ENCODE data around the gene C9orf43. TPM values are rescaled to one million over a fixed set of nuclear protein-coding genes. Genes with fewer than 3 reads are reported as not detected.

C9orf43 gene
- total and polyA plus RNA-seq, 4 donors = 0.27 to 1.2 (median 0.51) TPM

DNA sequence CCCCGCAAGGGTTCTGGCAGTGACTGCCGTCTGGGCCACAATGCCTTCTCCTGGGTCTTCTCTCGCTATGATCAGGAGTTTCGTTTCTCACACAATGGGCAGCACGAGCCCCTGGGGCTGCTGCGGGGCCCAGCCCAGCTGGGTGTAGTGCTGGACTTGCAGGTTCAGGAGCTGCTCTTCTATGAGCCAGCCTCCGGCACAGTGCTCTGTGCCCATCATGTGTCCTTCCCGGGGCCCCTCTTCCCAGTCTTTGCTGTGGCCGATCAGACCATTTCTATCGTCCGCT lies 40.7 kb upstream of the C9orf43 start:
- WGBS, 2 donors = 85 to 88% methylated on average over 11 of the region's 11 CpGs
- TF ChIP-seq, protein P1, sequence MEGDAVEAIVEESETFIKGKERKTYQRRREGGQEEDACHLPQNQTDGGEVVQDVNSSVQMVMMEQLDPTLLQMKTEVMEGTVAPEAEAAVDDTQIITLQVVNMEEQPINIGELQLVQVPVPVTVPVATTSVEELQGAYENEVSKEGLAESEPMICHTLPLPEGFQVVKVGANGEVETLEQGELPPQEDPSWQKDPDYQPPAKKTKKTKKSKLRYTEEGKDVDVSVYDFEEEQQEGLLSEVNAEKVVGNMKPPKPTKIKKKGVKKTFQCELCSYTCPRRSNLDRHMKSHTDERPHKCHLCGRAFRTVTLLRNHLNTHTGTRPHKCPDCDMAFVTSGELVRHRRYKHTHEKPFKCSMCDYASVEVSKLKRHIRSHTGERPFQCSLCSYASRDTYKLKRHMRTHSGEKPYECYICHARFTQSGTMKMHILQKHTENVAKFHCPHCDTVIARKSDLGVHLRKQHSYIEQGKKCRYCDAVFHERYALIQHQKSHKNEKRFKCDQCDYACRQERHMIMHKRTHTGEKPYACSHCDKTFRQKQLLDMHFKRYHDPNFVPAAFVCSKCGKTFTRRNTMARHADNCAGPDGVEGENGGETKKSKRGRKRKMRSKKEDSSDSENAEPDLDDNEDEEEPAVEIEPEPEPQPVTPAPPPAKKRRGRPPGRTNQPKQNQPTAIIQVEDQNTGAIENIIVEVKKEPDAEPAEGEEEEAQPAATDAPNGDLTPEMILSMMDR (IDR thresholded peaks at IDR 0.05; ENCODE audit: control extremely low read depth, extremely low read depth) = no peak
- peaks cover 5 to 17% (median 8%) of the 10 kb centered on the region in 4 donors for H3K36me3 ChIP-seq (ENCODE audit: control insufficient read depth in 4 of 4, insufficient read depth in 4 of 4, low read length in 4 of 4)
- no peaks in the 10 kb centered on the region for H3K4me1 ChIP-seq (ENCODE audit: control insufficient read depth in 5 of 5, insufficient read depth in 5 of 5, low read length in 5 of 5)
- no peak for ATAC-seq (ENCODE audit: insufficient read depth, low FRiP score)
- H3K4me3 ChIP-seq = no peak overlapping the region
- no peaks in the 10 kb centered on the region for H3K9me3 ChIP-seq (ENCODE audit: control insufficient read depth in 4 of 4, insufficient read depth in 3 of 4, low read length in 3 of 4)
- H3K27me3 ChIP-seq (ENCODE audit: control insufficient read depth in 3 of 3, insufficient read depth in 3 of 3, low read length in 2 of 3) = no peaks in the 10 kb centered on the region
- H3K9ac ChIP-seq (ENCODE audit: insufficient read depth in 1 of 2, low read length in 2 of 2) = no peak overlapping the region
- no peak for DNase-seq
- H3K27ac ChIP-seq (ENCODE audit: low read depth in 1 of 2, low read length in 1 of 2) = no peak overlapping the region

DNA sequence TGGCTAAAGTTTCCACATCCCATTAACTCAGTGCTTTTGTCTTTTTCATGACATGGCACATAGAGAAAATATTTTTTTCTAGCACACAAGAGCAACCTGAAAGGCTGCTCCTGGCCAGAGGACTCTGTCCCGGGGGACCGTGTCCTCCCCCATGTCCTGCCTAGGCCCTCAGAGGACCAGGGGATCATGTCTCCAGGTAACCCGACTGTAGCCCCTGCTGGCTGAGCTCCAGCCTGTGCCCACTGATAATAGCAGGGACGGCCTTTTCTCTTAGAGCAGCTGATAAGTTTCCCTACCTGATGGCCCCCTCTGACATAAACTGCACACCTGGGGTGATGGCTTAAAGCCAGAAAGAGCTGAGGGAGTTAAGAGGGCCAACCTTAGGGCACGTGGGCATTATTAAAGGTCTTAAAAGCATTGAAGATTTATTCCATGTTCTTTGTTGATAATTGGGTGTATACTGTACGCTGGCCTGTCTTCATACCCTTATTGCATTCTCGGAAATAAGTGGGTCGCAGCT lies 39.7 kb upstream of the C9orf43 start:
- Histone ChIP-seq H3K9ac (ENCODE audit: insufficient read depth in 1 of 2, low read length in 2 of 2) (no peak overlapping the region), H3K36me3 (ENCODE audit: control insufficient read depth in 4 of 4, insufficient read depth in 4 of 4, low read length in 4 of 4) (peaks cover 7 to 18% (median 10%) of the 10 kb centered on the region in 4 donors), H3K9me3 (ENCODE audit: control insufficient read depth in 4 of 4, insufficient read depth in 3 of 4, low read length in 3 of 4) (no peaks in the 10 kb centered on the region), H3K27ac (ENCODE audit: low read depth in 1 of 2, low read length in 1 of 2) (no peak overlapping the region), H3K4me3 (no peak overlapping the region), H3K4me1 (ENCODE audit: control insufficient read depth in 5 of 5, insufficient read depth in 5 of 5, low read length in 5 of 5) (peaks cover 0 to 3% (median 0%) of the 10 kb centered on the region in 5 donors), H3K27me3 (ENCODE audit: control insufficient read depth in 3 of 3, insufficient read depth in 3 of 3, low read length in 2 of 3) (no peaks in the 10 kb centered on the region)
- TF ChIP-seq, protein P1 (IDR thresholded peaks at IDR 0.05; ENCODE audit: control extremely low read depth, extremely low read depth) = no peak
- DNase-seq (no peak), ATAC-seq (ENCODE audit: insufficient read depth, low FRiP score) (no peak)
- WGBS, 2 donors = 85 to 91% methylated on average over 8 of the region's 8 CpGs

DNA sequence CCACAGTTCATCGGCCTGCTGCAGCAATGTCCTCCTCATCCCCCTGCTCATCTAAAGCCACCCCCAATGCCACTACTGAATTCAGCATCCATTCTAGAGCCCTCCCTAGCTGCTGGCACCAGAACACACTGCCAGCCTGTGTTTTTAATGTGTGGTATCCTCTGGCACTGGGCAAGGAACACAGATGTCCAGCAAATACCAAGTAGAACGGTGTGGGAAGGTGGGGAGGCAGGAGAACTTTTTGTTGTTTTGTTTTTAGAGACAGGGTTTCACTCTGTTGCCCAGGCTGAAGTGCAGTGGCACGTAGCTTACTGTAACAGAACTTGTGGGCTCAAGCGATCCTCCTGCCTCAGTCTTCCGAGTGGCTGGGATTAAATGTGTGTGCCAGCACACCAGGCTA lies 38.5 kb upstream of the C9orf43 start:
- H3K36me3 ChIP-seq (ENCODE audit: control insufficient read depth in 4 of 4, insufficient read depth in 4 of 4, low read length in 4 of 4) = peaks cover 7 to 18% (median 10%) of the 10 kb centered on the region in 4 donors
- TF ChIP-seq, protein P1 (IDR thresholded peaks at IDR 0.05; ENCODE audit: control extremely low read depth, extremely low read depth) = no peak
- H3K9me3 ChIP-seq (ENCODE audit: control insufficient read depth in 4 of 4, insufficient read depth in 3 of 4, low read length in 3 of 4) = no peaks in the 10 kb centered on the region
- WGBS, 2 donors = 91 to 95% methylated on average over 5 of the region's 5 CpGs
- H3K4me3 ChIP-seq = no peak overlapping the region
- no peak for ATAC-seq (ENCODE audit: insufficient read depth, low FRiP score)
- no peak for DNase-seq
- H3K4me1 ChIP-seq (ENCODE audit: control insufficient read depth in 5 of 5, insufficient read depth in 5 of 5, low read length in 5 of 5) = peaks cover 0 to 5% (median 0%) of the 10 kb centered on the region in 5 donors
- H3K9ac ChIP-seq (ENCODE audit: insufficient read depth in 1 of 2, low read length in 2 of 2) = no peak overlapping the region
- H3K27ac ChIP-seq (ENCODE audit: low read depth in 1 of 2, low read length in 1 of 2) = no peak overlapping the region
- H3K27me3 ChIP-seq (ENCODE audit: control insufficient read depth in 3 of 3, insufficient read depth in 3 of 3, low read length in 2 of 3) = no peaks in the 10 kb centered on the region

DNA sequence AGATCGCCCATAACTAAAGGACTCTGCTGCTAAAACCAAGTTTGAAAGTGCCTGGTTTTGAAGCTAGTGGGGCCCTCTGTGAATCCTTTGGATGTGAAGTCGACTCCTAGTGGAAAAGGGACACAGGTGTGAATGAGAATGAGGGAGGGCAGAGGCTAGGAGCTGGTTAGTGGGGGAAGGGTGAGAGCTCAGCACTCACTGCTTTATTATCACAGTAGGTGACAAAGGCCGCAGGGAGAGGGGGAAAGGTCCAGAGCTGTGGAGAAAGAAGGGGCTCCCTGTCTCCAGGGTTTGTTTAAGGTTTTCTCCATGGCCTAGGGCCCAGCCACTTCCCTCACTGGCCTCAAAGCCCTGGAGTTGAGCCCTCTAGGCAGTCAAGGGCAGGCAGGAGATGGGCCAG lies 37.3 kb upstream of the C9orf43 start:
- peaks cover 7 to 18% (median 10%) of the 10 kb centered on the region in 4 donors for H3K36me3 ChIP-seq (ENCODE audit: control insufficient read depth in 4 of 4, insufficient read depth in 4 of 4, low read length in 4 of 4)
- no peak overlapping the region for H3K4me3 ChIP-seq
- no peak overlapping the region for H3K27ac ChIP-seq (ENCODE audit: low read depth in 1 of 2, low read length in 1 of 2)
- DNase-seq = no peak
- H3K9me3 ChIP-seq (ENCODE audit: control insufficient read depth in 4 of 4, insufficient read depth in 3 of 4, low read length in 3 of 4) = no peaks in the 10 kb centered on the region
- ATAC-seq (ENCODE audit: insufficient read depth, low FRiP score) = no peak
- TF ChIP-seq, protein P1 (IDR thresholded peaks at IDR 0.05; ENCODE audit: control extremely low read depth, extremely low read depth) = no peak
- no peak overlapping the region for H3K9ac ChIP-seq (ENCODE audit: insufficient read depth in 1 of 2, low read length in 2 of 2)
- H3K27me3 ChIP-seq (ENCODE audit: control insufficient read depth in 3 of 3, insufficient read depth in 3 of 3, low read length in 2 of 3) = no peaks in the 10 kb centered on the region
- WGBS, 2 donors = 74 to 85% methylated on average over 3 of the region's 3 CpGs
- peaks cover 0 to 7% (median 0%) of the 10 kb centered on the region in 5 donors for H3K4me1 ChIP-seq (ENCODE audit: control insufficient read depth in 5 of 5, insufficient read depth in 5 of 5, low read length in 5 of 5)
